Osteocyte (in vitro differentiated cells): ENCODE measurements around the gene ODAD3. TPM values are rescaled to one million over a fixed set of nuclear protein-coding genes. Genes with fewer than 3 reads are reported as not detected.
A peak's percentile ranks its signal among the peaks of the same experiment; 100 is the strongest.
"Not testable (repeated sequence)": the region's sequence is repeated elsewhere in the genome, so short reads cannot be mapped to it uniquely, and the experiment has no call there.

Source experiments
- DNase-seq: peaks from one replicate; pipeline ENCODE4 v3.0.0; 2021; ENCODE audit warnings: mixed read lengths; ENCODE audit not compliant: unreplicated experiment; ENCODE audit errors: extremely low spot score
- H3K27ac Mint-ChIP-seq: one replicate; pipeline ENCODE4 v1.8.0; 2021; ENCODE audit warnings: mild to moderate bottlenecking, mixed read lengths; ENCODE audit not compliant: unreplicated experiment
- H3K27me3 Mint-ChIP-seq: one replicate; pipeline ENCODE4 v1.8.0; 2021; ENCODE audit warnings: mixed read lengths; ENCODE audit not compliant: unreplicated experiment
- H3K36me3 Mint-ChIP-seq: one replicate; pipeline ENCODE4 v1.8.0; 2021; ENCODE audit warnings: mixed read lengths; ENCODE audit not compliant: unreplicated experiment
- H3K4me1 Mint-ChIP-seq: one replicate; pipeline ENCODE4 v1.8.0; 2021; ENCODE audit warnings: mixed read lengths; ENCODE audit not compliant: unreplicated experiment
- H3K4me3 Mint-ChIP-seq: one replicate; pipeline ENCODE4 v1.8.0; 2021; ENCODE audit warnings: mild to moderate bottlenecking, moderate library complexity, mixed read lengths; ENCODE audit not compliant: unreplicated experiment
- H3K9me3 Mint-ChIP-seq: one replicate; pipeline ENCODE4 v1.8.0; 2021; ENCODE audit warnings: mixed read lengths; ENCODE audit not compliant: unreplicated experiment
- CTCF ChIP-seq: fragments of 200-600 bp; sonication (generic); IDR thresholded peaks from 2 replicates; pipeline ENCODE4 v1.5.0; 2021; ENCODE audit warnings: antibody characterized with exemption, mild to moderate bottlenecking, moderate library complexity
- total RNA-seq: library from RNA; stranded (reverse); gene quantifications from 2 replicates; pipeline ENCODE4 v1.2.1, GENCODE V29; 2021

ODAD3 gene
- total RNA-seq, 1 donor from 2014 or later = not detected

GRCh38 chr19:11463391-11463790, 28.5 kb upstream of the ODAD3 start:
- Mint-ChIP-seq H3K27me3 (no peaks in the 10 kb centered on the region), H3K27ac (no peak overlapping the region), H3K9me3 (no peaks in the 10 kb centered on the region), H3K36me3 (no peaks in the 10 kb centered on the region), H3K4me1 (no peaks in the 10 kb centered on the region), H3K4me3 (no peak overlapping the region)
- DNase-seq = no peak
- no peak for TF ChIP-seq CTCF

- H3K9me3 Mint-ChIP-seq = no peaks in the 10 kb centered on the region
- no peak overlapping the region for H3K4me3 Mint-ChIP-seq
- no peaks in the 10 kb centered on the region for H3K36me3 Mint-ChIP-seq
- no peak for DNase-seq
- no peak overlapping the region for H3K27ac Mint-ChIP-seq
- no peaks in the 10 kb centered on the region for H3K27me3 Mint-ChIP-seq
- no peak for TF ChIP-seq CTCF
- no peaks in the 10 kb centered on the region for H3K4me1 Mint-ChIP-seq
These were observed 26.5 kb upstream of the ODAD3 start for GRCh38 chr19:11461453-11461852.

- Mint-ChIP-seq H3K9me3 (no peaks in the 10 kb centered on the region), H3K27ac (no peak overlapping the region), H3K4me3 (no peak overlapping the region), H3K4me1 (no peaks in the 10 kb centered on the region), H3K27me3 (no peaks in the 10 kb centered on the region), H3K36me3 (no peaks in the 10 kb centered on the region)
- DNase-seq = no peak
- TF ChIP-seq CTCF = peak; percentile 30
These were observed 25.3 kb upstream of the ODAD3 start for GRCh38 chr19:11460207-11460606.

- H3K9me3 Mint-ChIP-seq, H3K36me3 Mint-ChIP-seq, H3K27me3 Mint-ChIP-seq, DNase-seq, H3K4me3 Mint-ChIP-seq, H3K4me1 Mint-ChIP-seq, H3K27ac Mint-ChIP-seq: not testable (repeated sequence)
These were observed 24.0 kb upstream of the ODAD3 start for GRCh38 chr19:11458912-11459311.

- no peaks in the 10 kb centered on the region for H3K36me3 Mint-ChIP-seq
- no peak overlapping the region for H3K4me3 Mint-ChIP-seq
- H3K27ac Mint-ChIP-seq = no peak overlapping the region
- H3K9me3 Mint-ChIP-seq = no peaks in the 10 kb centered on the region
- H3K27me3 Mint-ChIP-seq = no peaks in the 10 kb centered on the region
- no peak for TF ChIP-seq CTCF
- H3K4me1 Mint-ChIP-seq = no peaks in the 10 kb centered on the region
- DNase-seq = no peak
These were observed 23.4 kb upstream of the ODAD3 start for GRCh38 chr19:11458236-11458900.

GRCh38 chr19:11457831-11458230, 22.9 kb upstream of the ODAD3 start:
- no peak for TF ChIP-seq CTCF

More at GRCh38 chr19:11457831-11458230, 22.9 kb upstream of the ODAD3 start:
- no peaks in the 10 kb centered on the region for H3K27me3 Mint-ChIP-seq
- H3K9me3 Mint-ChIP-seq = no peaks in the 10 kb centered on the region
- H3K27ac Mint-ChIP-seq = no peak overlapping the region
- no peak overlapping the region for H3K4me3 Mint-ChIP-seq
- DNase-seq = no peak
- H3K4me1 Mint-ChIP-seq = no peaks in the 10 kb centered on the region
- H3K36me3 Mint-ChIP-seq = no peaks in the 10 kb centered on the region
